K562 (cell line): ENCODE results near the gene BMP2K. TPM values are rescaled to one million over a fixed set of nuclear protein-coding genes. Genes with fewer than 3 reads are reported as not detected.
A peak's percentile ranks its signal among the peaks of the same experiment; 100 is the strongest.

ENCODE experiments used
- CEBPB ChIP-seq: fragments of 450-650 bp; IDR thresholded peaks from 2 replicates; pipeline ENCODE4 v1.6.1; 2016; ENCODE audit warnings: missing genetic modification characterization, missing compliant biosample characterization
- CEBPG ChIP-seq, 3 experiments: fragments of 200-800 bp in 1 of 3; sonication (Bioruptor generic) in 1 of 3; sonication (generic) in 1 of 3; formaldehyde crosslinking in 1 of 3; IDR thresholded peaks in 2 of 3; conservative IDR thresholded peaks in 1 of 3; 2 replicates each; pipeline versions ENCODE4 v1.6.1 to v1.8.0; 2016 to 2022; ENCODE audit warnings: missing compliant biosample characterization in 2 of 3, missing genetic modification characterization in 2 of 3, mild to moderate bottlenecking in 1 of 3, missing genetic modification reagents in 1 of 3
- CEBPZ ChIP-seq: fragments of 150-350 bp; IDR thresholded peaks from 2 replicates; pipeline ENCODE4 v1.6.1; 2014; ENCODE audit warnings: low read depth, mild to moderate bottlenecking, low read length, borderline replicate concordance
- DMBX1 ChIP-seq: fragments of 250-450 bp; sonication (Bioruptor Pico); IDR thresholded peaks from 2 replicates; pipeline ENCODE4 v1.8.0; 2022; ENCODE audit warnings: inconsistent platforms, mild to moderate bottlenecking, moderate library complexity, borderline replicate concordance
- FOXJ3 ChIP-seq: sonication (generic); formaldehyde crosslinking; IDR thresholded peaks from 2 replicates; pipeline ENCODE4 v1.4.0; 2020; ENCODE audit warnings: mild to moderate bottlenecking, missing genetic modification reagents
- HNRNPK ChIP-seq: fragments of 200-400 bp; formaldehyde crosslinking; IDR thresholded peaks from one replicate; pipeline ENCODE4 v1.6.1; 2018; ENCODE audit warnings: mild to moderate bottlenecking, low read depth, low read length; ENCODE audit not compliant: poor library complexity, severe bottlenecking
- L3MBTL2 ChIP-seq: fragments of 450-650 bp; IDR thresholded peaks from 2 replicates; pipeline ENCODE4 v1.6.1; 2016; ENCODE audit warnings: mild to moderate bottlenecking, moderate library complexity
- MBD2 ChIP-seq: sonication (generic); IDR thresholded peaks from 2 replicates; pipeline ENCODE4 v1.6.1; 2016; ENCODE audit warnings: low read depth, borderline replicate concordance
- RERE ChIP-seq: sonication (generic); formaldehyde crosslinking; IDR thresholded peaks from 2 replicates; pipeline ENCODE4 v1.8.0; 2023; ENCODE audit warnings: missing genetic modification reagents, mild to moderate bottlenecking, borderline replicate concordance
- SOX6 ChIP-seq: fragments of 450-650 bp; IDR thresholded peaks from 2 replicates; pipeline ENCODE4 v1.6.1; 2014; ENCODE audit warnings: mild to moderate bottlenecking
- SREBF2 ChIP-seq: sonication (generic); formaldehyde crosslinking; IDR thresholded peaks from 2 replicates; pipeline ENCODE4 v1.4.0; 2020; ENCODE audit warnings: mild to moderate bottlenecking, missing genetic modification reagents
- polyA plus RNA-seq, 8 experiments: library from polyadenylated mRNA; depleted of rRNA in 4 of 8; stranded (reverse) in 5 of 8; unstranded in 3 of 8; fragments of >200 nt; fragmentation: Nextera tagmentation in 2 of 8; fragmentation: Illumina TruSeq in 1 of 8; extraction: Ambion mirVana in 2 of 8; extraction: Trizol in 1 of 8; gene quantifications; 2 replicates each; pipeline versions ENCODE4 v1.2.1 to v1.2.3, GENCODE V29; 2011 to 2014; ENCODE audit warnings: inconsistent platforms in 1 of 8, missing spikeins in 1 of 8
- total RNA-seq, 7 experiments: library from RNA; depleted of rRNA in 6 of 7; stranded (reverse); fragments of >200 nt in 6 of 7; fragmentation: Illumina TruSeq in 2 of 7; extraction: Trizol in 2 of 7; gene quantifications; 2 replicates each; pipeline versions ENCODE4 v1.2.1 to v1.2.3, GENCODE V29; 2011 to 2021; ENCODE audit warnings: low replicate concordance in 1 of 7
- TF ChIP-seq, protein P1 (sequence below), 2 experiments: fragments of 450-650 bp in 1 of 2; sonication (generic) in 1 of 2; formaldehyde crosslinking in 1 of 2; IDR thresholded peaks in 1 of 2; conservative IDR thresholded peaks in 1 of 2; 2 replicates each; pipeline versions ENCODE4 v1.6.1 to v1.8.1; 2016 to 2023; ENCODE audit warnings: mild to moderate bottlenecking in 2 of 2, moderate library complexity in 2 of 2, inconsistent platforms in 1 of 2, missing genetic modification reagents in 1 of 2
- TF ChIP-seq, protein P2 (sequence below): fragments of 200-400 bp; formaldehyde crosslinking; IDR thresholded peaks from 2 replicates; pipeline ENCODE4 v1.6.1; 2017; ENCODE audit warnings: mild to moderate bottlenecking, low read depth, low read length, moderate library complexity

The BMP2K gene
- total and polyA plus RNA-seq, 9 of the 15 experiments (the other 6 are each of a cell fraction or from before 2014, with no cell fraction given) = 17.0 to 217 (median 104) TPM

GRCh38 chr4:78876568-78877320 lies 100.6 kb downstream of the BMP2K start (continued):
- TF ChIP-seq, protein P1, sequence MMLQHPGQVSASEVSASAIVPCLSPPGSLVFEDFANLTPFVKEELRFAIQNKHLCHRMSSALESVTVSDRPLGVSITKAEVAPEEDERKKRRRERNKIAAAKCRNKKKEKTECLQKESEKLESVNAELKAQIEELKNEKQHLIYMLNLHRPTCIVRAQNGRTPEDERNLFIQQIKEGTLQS (IDR thresholded peaks at IDR 0.05) = peak; percentile 44
- TF ChIP-seq, protein P1 (CRISPR knock-in tag; conservative IDR thresholded peaks at IDR 0.05) = no peak
- TF ChIP-seq HNRNPK (no peak), MBD2 (no peak), SREBF2 (CRISPR knock-in tag) (no peak), SOX6 (0 out of 2 replicates have a peak, but pooled peaks have one; percentile 21), L3MBTL2 (no peak), RERE (no peak), FOXJ3 (no peak), CEBPZ (no peak), DMBX1 (CRISPR knock-in tag) (no peak), CEBPB (peak; percentile 66), CEBPG (CRISPR knock-in tag; IDR thresholded peaks at IDR 0.05) (no peak), CEBPG (tag; conservative IDR thresholded peaks at IDR 0.05 in 1 of 2, IDR thresholded peaks at IDR 0.05 in 1 of 2) (peak; percentile 61 to 71)
- TF ChIP-seq, protein P2, sequence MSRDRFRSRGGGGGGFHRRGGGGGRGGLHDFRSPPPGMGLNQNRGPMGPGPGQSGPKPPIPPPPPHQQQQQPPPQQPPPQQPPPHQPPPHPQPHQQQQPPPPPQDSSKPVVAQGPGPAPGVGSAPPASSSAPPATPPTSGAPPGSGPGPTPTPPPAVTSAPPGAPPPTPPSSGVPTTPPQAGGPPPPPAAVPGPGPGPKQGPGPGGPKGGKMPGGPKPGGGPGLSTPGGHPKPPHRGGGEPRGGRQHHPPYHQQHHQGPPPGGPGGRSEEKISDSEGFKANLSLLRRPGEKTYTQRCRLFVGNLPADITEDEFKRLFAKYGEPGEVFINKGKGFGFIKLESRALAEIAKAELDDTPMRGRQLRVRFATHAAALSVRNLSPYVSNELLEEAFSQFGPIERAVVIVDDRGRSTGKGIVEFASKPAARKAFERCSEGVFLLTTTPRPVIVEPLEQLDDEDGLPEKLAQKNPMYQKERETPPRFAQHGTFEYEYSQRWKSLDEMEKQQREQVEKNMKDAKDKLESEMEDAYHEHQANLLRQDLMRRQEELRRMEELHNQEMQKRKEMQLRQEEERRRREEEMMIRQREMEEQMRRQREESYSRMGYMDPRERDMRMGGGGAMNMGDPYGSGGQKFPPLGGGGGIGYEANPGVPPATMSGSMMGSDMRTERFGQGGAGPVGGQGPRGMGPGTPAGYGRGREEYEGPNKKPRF = no peak
